ENCODE data around the gene OR4D2. TPM values are rescaled to one million over a fixed set of nuclear protein-coding genes. Genes with fewer than 3 reads are reported as not detected.
A peak's percentile ranks its signal among the peaks of the same experiment; 100 is the strongest.

Gene OR4D2
- total and polyA plus RNA-seq, 2 of the 4 experiments (the other 2 are of a cell fraction), result not detected

- H2BK20ac ChIP-seq (ENCODE audit: low read depth, low read length), result no peak overlapping the region
- H3K14ac ChIP-seq (replicated peaks; ENCODE audit: low read depth, low read length), result no peak overlapping the region
- peak; percentile 36 for DNase-seq
- no peak overlapping the region for H2BK15ac ChIP-seq (ENCODE audit: low read depth, low read length)
- no peak overlapping the region for H2AK9ac ChIP-seq (replicated peaks; ENCODE audit: low read depth, low read length, poor library complexity)
- in situ Hi-C loops (cut with MboI; ENCODE audit: low sequenced_read_pairs) (no loop called here), dilution Hi-C loops (cut with HindIII; ENCODE audit: low sequenced_read_pairs, unreplicated experiment) (no loop called here), intact Hi-C loops (cut with micrococcal nuclease) (loop anchor here (2.0 kb wide), 1 partner anchor 247 kb away; no protein-coding TSS in a partner anchor)
- H4K20me1 ChIP-seq (ENCODE audit: insufficient read depth, low read length), result no peaks in the 10 kb centered on the region
- no peak overlapping the region for H3K4ac ChIP-seq (ENCODE audit: low read depth, low read length)
- H2BK120ac ChIP-seq (ENCODE audit: low read depth, low read length), result no peak overlapping the region
- H3K36me3 ChIP-seq (ENCODE audit: control insufficient read depth, insufficient read depth, low read length), result no peaks in the 10 kb centered on the region
- peak overlapping the region; percentile 38 for H2AFZ ChIP-seq (replicated peaks; ENCODE audit: low read length, poor library complexity)
- no peak overlapping the region for H4K8ac ChIP-seq (ENCODE audit: low read depth in 2 of 2, low read length in 2 of 2)
- no peak overlapping the region for H3K56ac ChIP-seq (ENCODE audit: extremely low read depth, insufficient read depth, low read length)
- ChIA-PET CTCF (interaction anchor here (0.5 to 1.6 kb wide), 3 partner anchors 16 to 1781 kb away, joined by 3 to 4 read pairs (median 3); no protein-coding TSS in a partner anchor), POLR2A (ENCODE audit: unreplicated experiment) (no interaction called here)
- no peak overlapping the region for H3K18ac ChIP-seq (ENCODE audit: low read depth, low read length)
- H4K91ac ChIP-seq (ENCODE audit: insufficient read depth, low read depth, low read length), result no peak overlapping the region
- no peak overlapping the region for H3K27ac ChIP-seq (ENCODE audit: insufficient read depth, low read length)
- no peaks in the 10 kb centered on the region for H3K4me1 ChIP-seq (ENCODE audit: control insufficient read depth, insufficient read depth, low read length)
- H3K9ac ChIP-seq (ENCODE audit: low read depth, low read length), result no peak overlapping the region
- 45% methylated on average over 8 of the region's 14 CpGs; no CpG with 5 or more reads in 1 of the 2 experiments for WGBS, 2 experiments (ENCODE audit: extremely low coverage in 2 of 2, insufficient read length in 1 of 2)
- H3K27me3 ChIP-seq (ENCODE audit: control insufficient read depth, insufficient read depth, low read length), result peaks cover 12% of the 10 kb centered on the region
- H2BK5ac ChIP-seq (ENCODE audit: low read depth, low read length, poor library complexity, severe bottlenecking), result no peak overlapping the region
- ATAC-seq (ENCODE audit: low read depth), result peak; percentile 56; the same call in 1 of the 2 replicates
- H3K79me1 ChIP-seq (ENCODE audit: low read depth in 1 of 2, low read length in 2 of 2), result no peaks in the 10 kb centered on the region
- H3K4me2 ChIP-seq (ENCODE audit: low read depth, low read length), result no peak overlapping the region
- no TSS peak for BruUV-seq (replicated peaks)
- no peak overlapping the region for H3K23ac ChIP-seq (ENCODE audit: low read depth, low read length)
- H2AK5ac ChIP-seq (ENCODE audit: low read depth, low read length), result no peak overlapping the region
- no peaks in the 10 kb centered on the region for H3K9me3 ChIP-seq (ENCODE audit: control insufficient read depth, insufficient read depth, low read length)
- H4K5ac ChIP-seq (ENCODE audit: low read depth, low read length), result no peak overlapping the region
- H3K4me3 ChIP-seq (ENCODE audit: insufficient read depth, low read depth, low read length), result no peak overlapping the region
- no peak for TF ChIP-seq NFE2L2 (IDR thresholded peaks at IDR 0.05; ENCODE audit: low read depth, low read length)
- TF ChIP-seq ELK1 (IDR thresholded peaks at IDR 0.05; ENCODE audit: borderline replicate concordance, low read depth, low read length), result no peak
- no peak for TF ChIP-seq MAZ (IDR thresholded peaks at IDR 0.05; ENCODE audit: borderline replicate concordance, low read depth, low read length)
- TF ChIP-seq SMC3 (IDR thresholded peaks at IDR 0.05; ENCODE audit: low read depth, low read length), result peak; percentile 42
- peak; percentile 47 for TF ChIP-seq CTCF (conservative IDR thresholded peaks at IDR 0.05; ENCODE audit: low read depth, low read length)
- TF ChIP-seq CEBPB (IDR thresholded peaks at IDR 0.05; ENCODE audit: low read depth, low read length), result no peak
- no peak for TF ChIP-seq USF2 (IDR thresholded peaks at IDR 0.05; ENCODE audit: low read depth, low read length)
- no peak for TF ChIP-seq BHLHE40 (IDR thresholded peaks at IDR 0.05; ENCODE audit: low read depth, low read length)
- TF ChIP-seq CHD1 (IDR thresholded peaks at IDR 0.05; ENCODE audit: low read depth, low read length), result no peak
- no peak for TF ChIP-seq FOS (IDR thresholded peaks at IDR 0.05; ENCODE audit: low read depth, low read length)
- peak; percentile 37; the same call in 1 of the 2 replicates for TF ChIP-seq RAD21 (IDR thresholded peaks at IDR 0.05; ENCODE audit: low read length)
- TF ChIP-seq RFX5 (IDR thresholded peaks at IDR 0.05; ENCODE audit: low read depth, low read length), result no peak
- no peak for TF ChIP-seq RCOR1 (IDR thresholded peaks at IDR 0.05; ENCODE audit: insufficient replicate concordance, low read length)
- TF ChIP-seq MXI1 (IDR thresholded peaks at IDR 0.05; ENCODE audit: borderline replicate concordance, low read depth, low read length), result no peak
- TF ChIP-seq MAFK (IDR thresholded peaks at IDR 0.05; ENCODE audit: low read depth, low read length), result no peak
- TF ChIP-seq POLR2A (IDR thresholded peaks at IDR 0.05; ENCODE audit: low read depth, low read length), result no peak
- no peaks in the 10 kb centered on the region for H3K9me1 ChIP-seq (ENCODE audit: insufficient read depth, low read length)
Observed at GRCh38 chr17:58200024-58200633, 33.3 kb downstream of the OR4D2 start.

Measured in IMR-90 (cell line).